Esophagus muscularis mucosa (tissue), 4 donors: ENCODE measurements around the gene TNPO1.

Experiments used
- CTCF ChIP-seq, 3 experiments: fragments of 200-600 bp in 2 of 3; fragments of 450-650 bp in 1 of 3; sonication (generic) in 2 of 3; IDR thresholded peaks; one replicate each; pipeline ENCODE4 v1.5.1; 2017 to 2019; ENCODE audit warnings: antibody characterized with exemption in 3 of 3, mild to moderate bottlenecking in 2 of 3, moderate library complexity in 1 of 3
- EP300 ChIP-seq: sonication (generic); formaldehyde crosslinking; IDR thresholded peaks from one replicate; pipeline ENCODE4 v1.6.1; 2017; ENCODE audit warnings: antibody characterized with exemption
- POLR2A ChIP-seq: fragments of 450-650 bp; IDR thresholded peaks from one replicate; pipeline ENCODE4 v1.6.1; 2017; ENCODE audit warnings: antibody characterized with exemption, moderate library complexity, mild to moderate bottlenecking, low read depth
- POLR2AphosphoS5 ChIP-seq, 2 donors: sonication (generic); formaldehyde crosslinking; IDR thresholded peaks; one replicate each; pipeline ENCODE4 v1.6.1; 2017; ENCODE audit warnings: antibody characterized with exemption in 2 of 2

- no peak for TF ChIP-seq POLR2A
- no peak for TF ChIP-seq CTCF (IDR thresholded peaks at IDR 0.05)
- TF ChIP-seq POLR2AphosphoS5 (IDR thresholded peaks at IDR 0.05) = no peak
- no peak for TF ChIP-seq EP300
Measured at GRCh38 chr5:72885824-72886223, 69.4 kb downstream of the TNPO1 start.
